Endometrial microvascular endothelial cells (primary cell): ENCODE results near the gene GUCY1B1. TPM values are rescaled to one million over a fixed set of nuclear protein-coding genes. Genes with fewer than 3 reads are reported as not detected.

ENCODE experiments used
- in situ Hi-C: cut with HindIII; loops from 2 replicates; pipeline ENCODE4 v1.10.0; 2017; ENCODE audit warnings: low sequenced_read_pairs, low pct_unique_long_range_greater_than_20kb; ENCODE audit errors: inconsistent ontology term
- total RNA-seq: library from RNA; depleted of rRNA; stranded (reverse); fragments of >200 nt; gene quantifications from one replicate; pipeline ENCODE4 v1.2.3, GENCODE V29; 2015; ENCODE audit errors: inconsistent ontology term

The GUCY1B1 gene
- total RNA-seq, 1 donor from 2014 or later: 5.4 TPM

DNA sequence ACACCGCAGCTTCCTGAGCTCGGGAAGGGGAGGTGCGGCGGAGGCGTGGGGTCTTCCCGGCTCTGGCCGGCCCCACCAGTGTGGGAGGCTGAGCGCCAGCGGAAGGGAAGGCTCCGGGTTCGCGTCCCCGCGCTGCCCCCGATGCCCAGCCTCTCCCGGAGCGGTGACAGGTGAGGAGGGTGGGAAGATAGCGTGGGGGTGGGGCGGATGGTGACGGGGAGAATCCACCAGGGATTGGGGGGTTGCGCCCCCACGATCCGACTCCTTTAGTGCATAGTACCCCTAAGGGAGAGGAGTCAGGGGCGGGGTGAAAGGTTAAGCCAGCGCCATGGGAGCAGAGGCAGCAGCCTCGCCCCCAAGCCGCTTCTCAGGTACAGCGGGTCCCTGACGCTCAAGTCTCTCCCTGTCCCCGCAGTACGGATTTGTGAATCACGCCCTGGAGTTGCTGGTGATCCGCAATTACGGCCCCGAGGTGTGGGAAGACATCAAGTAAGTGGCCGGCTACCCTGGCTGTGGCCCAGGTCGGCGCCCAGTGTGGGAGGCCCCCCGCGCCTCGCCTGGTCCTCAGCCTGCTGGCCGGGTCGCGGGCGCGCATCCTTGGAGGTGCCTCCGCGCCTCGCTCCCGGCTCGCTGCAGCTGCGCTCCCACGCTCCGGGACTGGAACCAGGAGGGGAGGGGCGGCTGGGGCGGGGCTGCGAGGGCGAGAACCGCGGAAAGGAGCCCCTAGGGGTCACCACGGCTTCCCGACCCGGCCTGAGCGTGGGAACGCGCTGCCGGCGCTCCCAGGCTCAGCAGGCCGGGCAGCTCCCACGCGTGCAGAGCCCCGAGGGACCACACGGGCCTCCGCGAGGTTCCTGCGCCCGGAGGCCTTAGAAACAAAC, 791 bp downstream of the GUCY1B1 start:
- in situ Hi-C loops: no loop called here

- in situ Hi-C loops: no loop called here
Observed at GRCh38 chr4:155761047-155761446, 2.2 kb downstream of the GUCY1B1 start.

DNA sequence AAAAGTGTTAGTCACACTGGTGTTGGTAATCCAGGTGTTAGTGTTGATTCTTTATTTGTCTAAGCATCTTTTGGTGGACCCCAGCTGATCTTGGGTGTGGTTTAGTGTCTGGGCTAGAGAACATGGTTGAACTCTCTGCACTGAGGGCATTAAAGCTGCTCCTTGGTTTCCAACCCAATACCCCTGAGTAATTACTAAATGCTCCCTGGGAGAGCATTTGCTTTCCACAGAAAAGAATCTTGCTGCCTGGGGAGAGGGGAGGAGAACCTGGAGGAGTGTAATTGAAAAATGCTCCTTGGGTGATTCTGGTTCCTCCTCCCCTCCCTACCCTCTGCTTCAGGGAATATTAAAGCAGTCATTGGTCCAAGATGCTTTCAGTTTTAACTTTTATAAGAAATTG, 3.1 kb downstream of the GUCY1B1 start:
- in situ Hi-C loops: no loop called here

GRCh38 chr4:155762334-155762733, 3.5 kb downstream of the GUCY1B1 start:
- in situ Hi-C loops: no loop called here

- in situ Hi-C loops: no loop called here
Observed at GRCh38 chr4:155763551-155763950, 4.7 kb downstream of the GUCY1B1 start.

- in situ Hi-C loops: no loop called here
Observed at GRCh38 chr4:155765149-155765548, 6.3 kb downstream of the GUCY1B1 start.

- in situ Hi-C loops: no loop called here
Observed at GRCh38 chr4:155766622-155767021, 7.8 kb downstream of the GUCY1B1 start.

DNA sequence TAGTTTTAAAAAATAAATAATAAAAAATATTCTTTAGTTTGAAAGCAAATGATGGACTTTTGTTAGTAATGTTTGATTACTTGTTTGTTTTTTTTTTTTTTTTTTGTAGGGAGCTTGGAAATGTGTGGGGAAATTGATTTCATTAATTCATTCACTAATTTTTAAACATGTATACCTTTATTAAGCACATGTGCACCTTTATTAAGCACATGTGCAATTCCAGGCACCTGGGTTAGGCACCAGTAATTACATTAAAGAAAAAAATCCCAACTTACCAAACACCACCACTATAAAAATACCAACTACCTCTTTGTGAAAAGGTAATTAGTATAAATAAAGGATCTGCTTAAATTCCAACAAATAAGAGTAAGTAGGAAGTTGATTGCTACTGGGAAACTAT, 9.5 kb downstream of the GUCY1B1 start:
- in situ Hi-C loops: no loop called here

- in situ Hi-C loops: no loop called here
Observed at GRCh38 chr4:155769090-155769489, 10.3 kb downstream of the GUCY1B1 start.

- in situ Hi-C loops: no loop called here
Observed at GRCh38 chr4:155772459-155773195, 13.8 kb downstream of the GUCY1B1 start.

DNA sequence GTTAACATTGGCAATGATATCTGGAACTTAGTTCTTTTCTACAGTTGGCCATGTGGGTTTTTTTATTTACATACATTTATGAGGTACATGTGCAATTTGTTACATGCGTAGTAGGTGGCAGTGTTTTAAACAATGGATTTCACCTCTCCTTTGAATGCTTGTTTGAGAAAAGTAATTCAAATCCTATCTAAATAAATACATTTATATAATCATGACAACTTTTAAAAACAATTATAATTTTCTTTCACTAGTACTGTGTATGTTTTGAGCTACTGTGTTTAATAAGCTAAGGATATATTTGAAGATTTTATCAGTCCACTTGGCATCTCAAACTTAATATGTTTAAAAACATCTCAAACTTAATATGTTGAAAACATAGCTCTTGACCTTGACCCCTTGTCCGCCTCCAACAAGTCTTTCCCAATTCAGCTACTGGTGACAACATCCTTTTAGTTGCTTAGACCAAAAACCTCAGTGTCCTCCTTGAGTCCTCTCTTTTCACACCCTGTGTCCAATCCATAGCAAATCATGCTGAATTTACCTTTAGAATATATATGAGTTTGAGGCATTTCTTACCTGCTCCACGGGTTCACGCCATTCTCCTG, 14.5 kb downstream of the GUCY1B1 start:
- in situ Hi-C loops: no loop called here

- in situ Hi-C loops: no loop called here
Observed at GRCh38 chr4:155774033-155774432, 15.2 kb downstream of the GUCY1B1 start.

DNA sequence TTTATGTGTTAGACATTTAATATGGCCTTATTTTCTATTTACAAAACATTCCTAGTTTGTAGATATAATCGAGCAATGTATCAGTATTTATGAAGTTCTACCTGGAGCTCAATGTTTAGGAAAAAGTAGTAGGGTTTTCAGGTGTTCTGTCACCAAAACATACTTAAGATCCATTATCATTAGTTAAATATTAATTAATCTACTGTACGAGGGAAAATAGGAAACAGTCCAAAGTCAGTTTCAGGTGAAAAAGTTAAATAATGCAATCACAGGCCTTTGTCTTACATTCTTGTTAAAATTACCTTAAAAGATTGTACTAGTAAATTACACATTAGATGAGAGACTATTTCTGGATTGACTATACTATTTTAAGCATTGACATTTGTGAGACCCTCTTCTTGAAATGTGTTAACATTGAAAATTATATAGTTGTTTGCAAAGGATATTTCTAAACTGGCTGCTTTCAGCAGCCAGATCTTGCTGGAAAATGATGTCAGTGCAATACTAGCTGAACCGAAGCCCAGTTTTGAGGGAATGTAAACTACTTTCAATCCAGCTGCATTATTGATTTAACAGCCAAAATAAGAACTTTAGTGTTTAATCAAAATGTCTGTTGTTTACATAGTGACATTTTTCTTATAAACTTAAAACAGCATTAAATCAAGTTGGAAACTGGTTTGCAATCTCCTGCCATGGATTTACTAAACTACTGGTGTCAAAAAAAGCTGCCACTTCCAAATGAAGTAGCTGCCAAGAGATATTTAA, 19.3 kb downstream of the GUCY1B1 start:
- in situ Hi-C loops: no loop called here

GRCh38 chr4:155780775-155781174, 22.0 kb downstream of the GUCY1B1 start:
- in situ Hi-C loops: no loop called here

DNA sequence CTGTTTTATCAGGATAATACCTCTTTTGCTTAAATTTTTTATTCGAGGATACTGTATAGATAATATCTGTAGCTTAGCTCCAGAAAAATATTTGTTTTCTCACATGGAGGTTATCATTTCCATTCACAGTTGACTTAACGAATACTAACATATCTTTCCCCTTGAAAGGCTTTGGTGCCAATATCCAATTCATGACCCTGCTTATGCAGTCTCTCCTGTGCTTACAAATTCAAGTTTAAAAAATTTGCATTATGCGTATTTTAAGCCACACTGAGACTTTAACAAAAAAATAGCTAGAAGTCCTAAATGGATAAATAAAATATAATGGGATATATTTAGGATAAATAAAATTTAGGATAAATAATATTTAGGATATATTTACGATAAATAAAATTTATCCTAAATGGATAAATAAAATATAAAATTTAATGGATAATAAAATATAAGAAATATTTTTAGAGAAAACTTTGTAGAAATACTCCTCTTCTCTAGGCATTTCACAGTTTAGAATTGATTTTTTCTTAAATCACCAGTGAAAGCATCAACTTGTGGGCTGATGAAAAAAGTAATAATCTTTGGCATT, 22.5 kb downstream of the GUCY1B1 start:
- in situ Hi-C loops: no loop called here

DNA sequence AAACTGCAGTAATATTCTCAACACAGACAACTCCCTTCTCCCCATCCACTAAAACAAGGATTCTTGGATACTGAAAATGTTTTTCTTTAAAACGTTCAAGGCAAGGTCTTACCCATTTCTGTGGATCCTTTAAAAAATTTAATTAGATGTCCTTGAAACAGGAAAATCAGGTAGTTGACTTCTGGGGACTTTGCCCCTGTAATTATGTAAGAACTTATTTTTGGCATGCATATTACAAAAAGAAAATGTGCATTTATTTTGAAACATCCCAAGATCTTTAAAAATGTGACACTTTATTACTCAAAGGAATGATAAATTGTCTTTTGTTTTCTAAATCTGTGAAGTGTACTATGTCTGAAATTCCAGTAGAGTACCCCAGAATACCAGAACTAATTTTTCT, 25.8 kb downstream of the GUCY1B1 start:
- in situ Hi-C loops: no loop called here

- in situ Hi-C loops: no loop called here
Observed at GRCh38 chr4:155785828-155786227, 27.0 kb downstream of the GUCY1B1 start.

- in situ Hi-C loops: no loop called here
Observed at GRCh38 chr4:155787113-155787710, 28.4 kb downstream of the GUCY1B1 start.
